Measurements from ENCODE around the gene LIPA. TPM values are rescaled to one million over a fixed set of nuclear protein-coding genes. Genes with fewer than 3 reads are reported as not detected.

LIPA gene
- total and polyA plus RNA-seq, 2 experiments from 2014 or later: 113 to 134 TPM

DNA sequence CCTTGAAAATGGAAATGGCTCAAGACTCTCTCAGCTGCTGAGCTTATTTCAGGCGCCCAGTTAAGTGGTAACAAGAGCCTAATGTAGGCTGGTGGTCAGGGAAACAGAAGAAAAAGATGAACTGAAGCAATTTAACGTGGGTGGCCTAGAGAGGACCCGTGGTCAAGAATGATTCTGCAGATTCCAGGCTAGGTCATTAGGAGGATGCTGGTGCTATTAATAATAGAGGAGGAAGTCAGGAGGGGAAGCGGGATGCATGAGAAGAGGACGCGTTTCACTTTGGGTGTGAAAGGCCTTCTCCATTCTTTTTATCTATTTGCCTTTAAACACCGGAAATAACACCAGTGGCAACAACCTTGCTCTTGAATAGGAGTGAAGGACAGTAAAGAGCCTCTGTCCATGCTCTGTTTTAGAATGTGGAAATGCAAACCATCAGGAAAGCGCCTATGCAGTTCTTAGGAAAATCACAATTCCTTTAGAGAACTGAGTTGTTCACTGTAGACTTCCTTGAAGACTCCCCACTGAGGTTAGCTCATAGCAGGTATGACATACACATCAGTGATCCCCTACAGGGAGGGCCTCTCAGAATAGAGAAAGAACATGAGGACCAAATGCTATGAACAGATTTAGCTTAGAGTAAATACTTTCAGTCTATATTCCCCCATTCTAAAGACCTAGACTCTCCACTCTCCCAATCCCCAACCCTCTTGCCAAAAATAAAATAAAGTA, 8.6 kb downstream of the LIPA start:
- Histone ChIP-seq H4K20me1 (ENCODE audit: insufficient read depth) (no peaks in the 10 kb centered on the region), H2AFZ (no peak overlapping the region), H3F3A (ENCODE audit: insufficient read depth) (no peaks in the 10 kb centered on the region), H3K27ac (no peak overlapping the region), H3K9ac (no peak overlapping the region), H3K4me2 (ENCODE audit: unreplicated experiment) (no peak overlapping the region), H3K79me2 (ENCODE audit: insufficient read depth) (no peaks in the 10 kb centered on the region), H3K9me2 (ENCODE audit: insufficient read depth) (no peaks in the 10 kb centered on the region), H3K27me3 (replicated peaks; ENCODE audit: insufficient read depth) (no peaks in the 10 kb centered on the region), H3K4me1 (ENCODE audit: insufficient read depth) (no peaks in the 10 kb centered on the region), H3K4me3 (no peak overlapping the region), H3K36me3 (ENCODE audit: low read depth) (peaks cover 11% of the 10 kb centered on the region; the same call in 1 of the 2 replicates), H3K9me3 (ENCODE audit: low read depth) (no peaks in the 10 kb centered on the region)
- TF ChIP-seq EZH2 (IDR thresholded peaks at IDR 0.05; ENCODE audit: insufficient read depth, poor library complexity, severe bottlenecking) (no peak), EZH2phosphoT487 (IDR thresholded peaks at IDR 0.05; ENCODE audit: insufficient read depth, low read depth) (no peak)
- in situ Hi-C loops (cut with MboI): no loop called here
- DNase-seq: no peak
- 75 to 76% methylated on average over 8 of the region's 8 CpGs for WGBS, 2 experiments (ENCODE audit: low coverage in 1 of 2, low lambda C conversion rate in 2 of 2, missing lambda C conversion rate in 2 of 2)

DNA sequence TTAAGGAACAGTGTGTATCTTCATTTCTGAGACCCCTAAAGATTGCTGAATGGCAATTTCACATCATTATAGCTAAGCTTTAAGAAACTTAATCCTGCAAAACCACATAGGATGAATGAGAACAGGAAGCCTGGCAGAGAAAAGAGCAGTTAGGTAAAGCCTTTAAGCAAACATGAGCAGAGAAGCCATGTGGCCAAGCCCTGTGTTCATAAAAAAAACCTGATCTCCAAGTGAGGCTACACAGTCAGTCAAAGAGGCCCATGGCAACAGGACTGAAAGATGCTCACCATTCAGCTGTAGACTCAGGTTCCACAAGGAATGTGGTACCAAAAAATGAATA, 9.3 kb downstream of the LIPA start:
- Histone ChIP-seq H3K27me3 (replicated peaks; ENCODE audit: insufficient read depth) (no peaks in the 10 kb centered on the region), H2AFZ (no peak overlapping the region), H3K9me2 (ENCODE audit: insufficient read depth) (no peaks in the 10 kb centered on the region), H3K4me3 (no peak overlapping the region), H3K4me1 (ENCODE audit: insufficient read depth) (no peaks in the 10 kb centered on the region), H3K27ac (no peak overlapping the region), H4K20me1 (ENCODE audit: insufficient read depth) (no peaks in the 10 kb centered on the region), H3K36me3 (ENCODE audit: low read depth) (peaks cover 11% of the 10 kb centered on the region; the same call in 1 of the 2 replicates), H3K4me2 (ENCODE audit: unreplicated experiment) (no peak overlapping the region), H3K9me3 (ENCODE audit: low read depth) (no peaks in the 10 kb centered on the region), H3K79me2 (ENCODE audit: insufficient read depth) (no peaks in the 10 kb centered on the region), H3K9ac (no peak overlapping the region), H3F3A (ENCODE audit: insufficient read depth) (no peaks in the 10 kb centered on the region)
- TF ChIP-seq EZH2 (IDR thresholded peaks at IDR 0.05; ENCODE audit: insufficient read depth, poor library complexity, severe bottlenecking) (no peak), EZH2phosphoT487 (IDR thresholded peaks at IDR 0.05; ENCODE audit: insufficient read depth, low read depth) (no peak)
- in situ Hi-C loops (cut with MboI): no loop called here
- DNase-seq: no peak

DNA sequence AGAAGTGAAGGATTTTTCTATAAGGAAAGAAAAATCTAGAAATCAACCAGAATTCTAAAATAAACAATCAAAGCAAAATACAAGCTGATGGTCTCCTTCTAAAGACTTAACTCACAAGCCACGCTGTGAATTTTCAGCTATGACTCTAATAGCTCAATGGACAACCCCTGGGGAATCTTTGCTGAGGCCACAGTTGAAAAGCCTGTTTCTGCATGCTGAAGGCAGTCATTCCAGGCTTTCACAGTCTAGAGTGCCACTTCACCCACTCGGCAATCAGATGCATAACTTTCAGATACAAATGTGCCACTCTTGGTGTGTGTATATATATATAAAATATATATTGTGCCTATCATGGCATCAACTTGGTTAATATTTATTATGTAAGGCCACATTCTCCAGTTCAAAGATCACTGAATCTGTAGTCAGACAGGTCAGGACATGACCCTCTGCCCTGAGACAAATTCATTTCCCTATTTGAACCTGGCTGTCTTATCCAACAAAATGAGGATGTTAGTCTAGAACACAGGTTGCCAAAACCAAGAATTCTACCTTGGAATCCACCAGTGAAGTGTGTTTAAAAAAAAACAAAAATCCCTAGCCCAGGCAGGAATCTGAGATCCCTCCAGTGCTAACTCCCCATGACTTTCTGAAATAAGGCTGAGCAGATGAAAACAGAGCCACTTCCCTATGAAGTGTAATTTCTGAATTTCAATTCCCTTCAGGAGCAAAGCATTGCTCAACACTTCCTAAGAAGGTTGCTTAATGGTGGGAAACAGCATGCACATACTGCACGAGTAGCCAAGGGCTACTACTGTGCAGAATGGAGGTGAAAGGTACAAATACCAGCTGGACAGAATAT, 9.9 kb downstream of the LIPA start:
- TF ChIP-seq EZH2 (IDR thresholded peaks at IDR 0.05; ENCODE audit: insufficient read depth, poor library complexity, severe bottlenecking) (no peak), EZH2phosphoT487 (IDR thresholded peaks at IDR 0.05; ENCODE audit: insufficient read depth, low read depth) (no peak)
- H3F3A ChIP-seq (ENCODE audit: insufficient read depth): peaks cover 3% of the 10 kb centered on the region
- no peaks in the 10 kb centered on the region for H4K20me1 ChIP-seq (ENCODE audit: insufficient read depth)
- H3K4me2 ChIP-seq (ENCODE audit: unreplicated experiment): no peak overlapping the region
- no peaks in the 10 kb centered on the region for H3K9me3 ChIP-seq (ENCODE audit: low read depth)
- in situ Hi-C loops (cut with MboI): no loop called here
- H3K9me2 ChIP-seq (ENCODE audit: insufficient read depth): no peaks in the 10 kb centered on the region
- H3K27ac ChIP-seq: no peak overlapping the region
- 71 to 73% methylated on average over 3 of the region's 3 CpGs for WGBS, 2 experiments (ENCODE audit: low coverage in 1 of 2, low lambda C conversion rate in 2 of 2, missing lambda C conversion rate in 2 of 2)
- DNase-seq: no peak
- H2AFZ ChIP-seq: no peak overlapping the region
- no peak overlapping the region for H3K4me3 ChIP-seq
- H3K9ac ChIP-seq: no peak overlapping the region
- H3K4me1 ChIP-seq (ENCODE audit: insufficient read depth): no peaks in the 10 kb centered on the region; the same call in 1 of the 2 replicates
- H3K27me3 ChIP-seq (replicated peaks; ENCODE audit: insufficient read depth): no peaks in the 10 kb centered on the region
- no peaks in the 10 kb centered on the region for H3K79me2 ChIP-seq (ENCODE audit: insufficient read depth)
- peaks cover 11% of the 10 kb centered on the region; the same call in 1 of the 2 replicates for H3K36me3 ChIP-seq (ENCODE audit: low read depth)

DNA sequence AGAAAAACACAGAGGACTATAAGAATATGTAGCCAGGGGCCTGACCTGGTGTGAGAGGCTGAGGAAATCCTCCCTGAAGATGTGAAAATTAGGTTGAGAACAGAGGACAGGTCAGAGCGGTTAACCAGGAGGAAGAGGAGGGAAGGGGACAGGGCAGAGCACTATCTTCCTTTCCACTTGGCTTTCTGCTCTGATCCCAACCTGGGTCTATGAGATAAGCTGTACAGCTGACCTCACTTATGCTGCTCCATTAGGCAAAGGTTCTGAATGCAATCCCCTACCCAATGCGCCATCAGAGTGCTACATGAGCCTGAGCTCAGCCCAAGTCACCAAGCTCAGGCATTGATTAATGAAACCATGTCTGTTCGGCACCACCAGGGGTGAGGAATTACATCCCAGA, 10.5 kb downstream of the LIPA start:
- no peak for TF ChIP-seq EZH2phosphoT487 (IDR thresholded peaks at IDR 0.05; ENCODE audit: insufficient read depth, low read depth)
- no peak for TF ChIP-seq EZH2 (IDR thresholded peaks at IDR 0.05; ENCODE audit: insufficient read depth, poor library complexity, severe bottlenecking)
- DNase-seq: no peak
- Histone ChIP-seq H2AFZ (no peak overlapping the region), H3K27ac (no peak overlapping the region), H3K9me2 (ENCODE audit: insufficient read depth) (no peaks in the 10 kb centered on the region), H3F3A (ENCODE audit: insufficient read depth) (peaks cover 10% of the 10 kb centered on the region), H3K4me2 (ENCODE audit: unreplicated experiment) (no peak overlapping the region), H3K9ac (no peak overlapping the region), H3K4me1 (ENCODE audit: insufficient read depth) (peaks cover 7% of the 10 kb centered on the region), H3K36me3 (ENCODE audit: low read depth) (peaks cover 11% of the 10 kb centered on the region; the same call in 1 of the 2 replicates), H3K79me2 (ENCODE audit: insufficient read depth) (no peaks in the 10 kb centered on the region), H4K20me1 (ENCODE audit: insufficient read depth) (no peaks in the 10 kb centered on the region), H3K27me3 (replicated peaks; ENCODE audit: insufficient read depth) (no peaks in the 10 kb centered on the region), H3K4me3 (no peak overlapping the region), H3K9me3 (ENCODE audit: low read depth) (no peaks in the 10 kb centered on the region)
- WGBS, 2 experiments (ENCODE audit: low coverage in 1 of 2, low lambda C conversion rate in 2 of 2, missing lambda C conversion rate in 2 of 2): 85 to 88% methylated on average over 3 of the region's 3 CpGs
- in situ Hi-C loops (cut with MboI): no loop called here

Measured in GM23248 (cell line).